Glomerular visceral epithelial cell (primary cell): ENCODE results near the gene ABCB1.
A peak's percentile ranks its signal among the peaks of the same experiment; 100 is the strongest.

Experiments
- DNase-seq: peaks from one replicate; pipeline ENCODE4 v3.0.0-alpha.2; 2016; ENCODE audit errors: extremely low spot score

Gene ABCB1

GRCh38 chr7:87600130-87601124 is at the start of gene ABCB1:
ABCB1 (minus strand) TSS chr7:87600884; CDS start chr7:87600184, 700 bp downstream.
- peak; percentile 71 for DNase-seq

- DNase-seq = no peak
These were observed 47.6 kb upstream of the ABCB1 start for GRCh38 chr7:87648316-87648715.

- no peak for DNase-seq
These were observed 44.8 kb upstream of the ABCB1 start for GRCh38 chr7:87645446-87645845.

GRCh38 chr7:87635921-87636320 is 35.2 kb upstream of the ABCB1 start:
- DNase-seq = no peak

- peak; percentile 46 for DNase-seq
These were observed 28.3 kb upstream of the ABCB1 start for GRCh38 chr7:87628780-87629569.

- DNase-seq = no peak
These were observed 26.9 kb upstream of the ABCB1 start for GRCh38 chr7:87627634-87627994.

GRCh38 chr7:87625101-87625500 is 24.4 kb upstream of the ABCB1 start:
- no peak for DNase-seq

GRCh38 chr7:87624628-87625027 is 23.9 kb upstream of the ABCB1 start:
- DNase-seq = no peak

GRCh38 chr7:87615197-87615596 is 14.5 kb upstream of the ABCB1 start:
- no peak for DNase-seq

GRCh38 chr7:87609916-87610315 is 9.2 kb upstream of the ABCB1 start:
- no peak for DNase-seq

GRCh38 chr7:87608431-87608830 is 7.7 kb upstream of the ABCB1 start:
- peak; percentile 24 for DNase-seq

GRCh38 chr7:87604264-87604663 is 3.6 kb upstream of the ABCB1 start:
- no peak for DNase-seq

- DNase-seq = peak; percentile 36
These were observed 1.3 kb downstream of the ABCB1 start for GRCh38 chr7:87599336-87599735.

- no peak for DNase-seq
These were observed 2.3 kb downstream of the ABCB1 start for GRCh38 chr7:87598234-87599009.

GRCh38 chr7:87596696-87597095 is 4.0 kb downstream of the ABCB1 start:
- no peak for DNase-seq

GRCh38 chr7:87596136-87596535 is 4.5 kb downstream of the ABCB1 start:
- no peak for DNase-seq

- DNase-seq = no peak
These were observed 8.4 kb downstream of the ABCB1 start for GRCh38 chr7:87592300-87592699.

- no peak for DNase-seq
These were observed 9.5 kb downstream of the ABCB1 start for GRCh38 chr7:87591211-87591610.

GRCh38 chr7:87590578-87590977 is 10.1 kb downstream of the ABCB1 start:
- no peak for DNase-seq

- DNase-seq = no peak
These were observed 11.1 kb downstream of the ABCB1 start for GRCh38 chr7:87589631-87590030.

GRCh38 chr7:87581723-87582122 is 19.0 kb downstream of the ABCB1 start:
- no peak for DNase-seq

- DNase-seq = peak; percentile 22
These were observed 20.0 kb downstream of the ABCB1 start for GRCh38 chr7:87580636-87581035.
